IMR-90 (cell line): Measurements from ENCODE around the gene MARVELD3. TPM values are rescaled to one million over a fixed set of nuclear protein-coding genes. Genes with fewer than 3 reads are reported as not detected.

Experiments
- ATAC-seq: fragments of 200-7000 bp; cut with Tn5 transposase; 2 replicates; pipeline ENCODE4 v1.9.1; 2020; ENCODE audit warnings: low read depth, mild to moderate bottlenecking, moderate library complexity
- BruUV-seq: library from RNA; stranded (reverse); fragments of 400-500 nt; replicated peaks from 2 replicates; lab custom pipeline; 2021; lab: Mats Ljungman, UMichigan
- CTCF ChIA-PET: fragments of 300-600 bp; formaldehyde crosslinking; extraction: SDS; loops from one replicate; lab custom pipeline; 2021; ENCODE audit warnings: antibody characterized with exemption; lab: Yijun Ruan, JAX
- POLR2A ChIA-PET: fragments of 300-600 bp; sonication (Branson Sonifier 250); formaldehyde crosslinking; loops from one replicate; lab custom pipeline; 2022; ENCODE audit warnings: antibody characterized with exemption; ENCODE audit not compliant: unreplicated experiment; lab: Charles Lee
- DNase-seq: peaks from one replicate; pipeline ENCODE4 v3.0.0; 2013
- H2AFZ ChIP-seq: replicated peaks from 2 replicates; pipeline ENCODE3; 2013; ENCODE audit warnings: low read length, mild to moderate bottlenecking; ENCODE audit not compliant: poor library complexity
- H2AK5ac ChIP-seq: 2 replicates; pipeline ENCODE4 v1.6.1; 2013; ENCODE audit warnings: low read depth, low read length, inconsistent platforms
- H2AK9ac ChIP-seq: replicated peaks from 2 replicates; pipeline ENCODE3; 2013; ENCODE audit warnings: mild to moderate bottlenecking, low read depth, low read length, moderate library complexity; ENCODE audit not compliant: poor library complexity
- H2BK120ac ChIP-seq: 2 replicates; pipeline ENCODE4 v1.6.1; 2013; ENCODE audit warnings: low read depth, low read length, inconsistent platforms
- H2BK15ac ChIP-seq: 3 replicates; pipeline ENCODE4 v1.6.1; 2013; ENCODE audit warnings: low read depth, low read length, inconsistent platforms
- H2BK20ac ChIP-seq: 2 replicates; pipeline ENCODE4 v1.6.1; 2013; ENCODE audit warnings: low read depth, mild to moderate bottlenecking, inconsistent platforms, low read length, moderate library complexity
- H2BK5ac ChIP-seq: 2 replicates; pipeline ENCODE4 v1.6.1; 2013; ENCODE audit warnings: mild to moderate bottlenecking, low read depth, low read length, inconsistent platforms; ENCODE audit not compliant: poor library complexity, severe bottlenecking
- H3K14ac ChIP-seq: replicated peaks from 2 replicates; pipeline ENCODE4 v1.6.1; 2013; ENCODE audit warnings: low read depth, low read length, inconsistent platforms
- H3K18ac ChIP-seq: 2 replicates; pipeline ENCODE4 v1.6.1; 2013; ENCODE audit warnings: low read depth, low read length, control low read depth
- H3K23ac ChIP-seq: 2 replicates; pipeline ENCODE4 v1.6.1; 2013; ENCODE audit warnings: low read depth, low read length, inconsistent platforms
- H3K27ac ChIP-seq: 2 replicates; pipeline ENCODE4 v1.5.1; 2013; ENCODE audit warnings: mild to moderate bottlenecking, control low read depth, low read length; ENCODE audit not compliant: insufficient read depth
- H3K27me3 ChIP-seq: 2 replicates; pipeline ENCODE4 v1.6.1; 2013; ENCODE audit warnings: low read length; ENCODE audit not compliant: control insufficient read depth, insufficient read depth
- H3K36me3 ChIP-seq: 2 replicates; pipeline ENCODE4 v1.6.1; 2013; ENCODE audit warnings: low read length, mixed read lengths; ENCODE audit not compliant: control insufficient read depth, insufficient read depth
- H3K4ac ChIP-seq: 2 replicates; pipeline ENCODE4 v1.6.1; 2013; ENCODE audit warnings: low read depth, low read length, inconsistent platforms
- H3K4me1 ChIP-seq: 2 replicates; pipeline ENCODE4 v1.6.1; 2013; ENCODE audit warnings: low read length, mixed read lengths; ENCODE audit not compliant: control insufficient read depth, insufficient read depth
- H3K4me2 ChIP-seq: 2 replicates; pipeline ENCODE4 v1.6.1; 2013; ENCODE audit warnings: low read depth, mild to moderate bottlenecking, control low read depth, low read length, moderate library complexity
- H3K4me3 ChIP-seq: 2 replicates; pipeline ENCODE4 v1.5.1; 2013; ENCODE audit warnings: low read depth, mild to moderate bottlenecking, control low read depth, low read length, moderate library complexity; ENCODE audit not compliant: insufficient read depth
- H3K56ac ChIP-seq: 2 replicates; pipeline ENCODE4 v1.6.1; 2013; ENCODE audit warnings: low read length, inconsistent platforms; ENCODE audit not compliant: insufficient read depth; ENCODE audit errors: extremely low read depth
- H3K79me1 ChIP-seq, 2 experiments: 2 replicates each; pipeline ENCODE4 v1.6.1; 2013; ENCODE audit warnings: low read length in 2 of 2, inconsistent platforms in 1 of 2, low read depth in 1 of 2
- H3K9ac ChIP-seq: 2 replicates; pipeline ENCODE4 v1.6.1; 2013; ENCODE audit warnings: low read depth, low read length, control low read depth
- H3K9me1 ChIP-seq: 2 replicates; pipeline ENCODE4 v1.6.1; 2013; ENCODE audit warnings: low read length, inconsistent platforms; ENCODE audit not compliant: insufficient read depth
- H3K9me3 ChIP-seq: 2 replicates; pipeline ENCODE4 v1.6.1; 2013; ENCODE audit warnings: low read length; ENCODE audit not compliant: control insufficient read depth, insufficient read depth
- H4K20me1 ChIP-seq: 2 replicates; pipeline ENCODE4 v1.6.1; 2013; ENCODE audit warnings: low read length, inconsistent platforms; ENCODE audit not compliant: insufficient read depth
- H4K5ac ChIP-seq: 2 replicates; pipeline ENCODE4 v1.6.1; 2013; ENCODE audit warnings: mild to moderate bottlenecking, low read depth, low read length, control low read depth
- H4K8ac ChIP-seq, 2 experiments: 2 replicates each; pipeline ENCODE4 v1.6.1; 2013; ENCODE audit warnings: low read depth in 2 of 2, low read length in 2 of 2, control low read depth in 1 of 2, inconsistent platforms in 1 of 2
- H4K91ac ChIP-seq: 2 replicates; pipeline ENCODE4 v1.6.1; 2013; ENCODE audit warnings: low read depth, low read length, inconsistent platforms; ENCODE audit not compliant: insufficient read depth
- BHLHE40 ChIP-seq: fragments of 150-350 bp; IDR thresholded peaks from 2 replicates; pipeline ENCODE4 v1.6.1; 2016; ENCODE audit warnings: mild to moderate bottlenecking, low read depth, low read length
- CHD1 ChIP-seq: IDR thresholded peaks from 2 replicates; pipeline ENCODE4 v1.6.1; 2012; ENCODE audit warnings: low read depth, low read length, improper control_type of control experiment
- MAFK ChIP-seq: IDR thresholded peaks from 2 replicates; pipeline ENCODE4 v1.6.1; 2012; ENCODE audit warnings: low read depth, low read length, improper control_type of control experiment
- NFE2L2 ChIP-seq: fragments of 150-350 bp; IDR thresholded peaks from 2 replicates; pipeline ENCODE4 v1.6.1; 2016; ENCODE audit warnings: low read depth, mild to moderate bottlenecking, low read length
- RFX5 ChIP-seq: IDR thresholded peaks from 2 replicates; pipeline ENCODE4 v1.8.0; 2012; ENCODE audit warnings: low read depth, mild to moderate bottlenecking, low read length, moderate library complexity
- WGBS, 2 experiments: methylation state at CpG; one replicate each; pipeline versions ENCODE4 v1.1.5 to v1.1.7; 2013; ENCODE audit warnings: missing lambda C conversion rate in 2 of 2; ENCODE audit not compliant: insufficient read length in 1 of 2; ENCODE audit errors: extremely low coverage in 2 of 2; 5-methylcytosine and 5-hydroxymethylcytosine counted together
- dilution Hi-C: fragments of 300-500 bp; cut with HindIII; formaldehyde crosslinking; loops from one replicate; pipeline ENCODE4 v1.14.3; 2018; ENCODE audit warnings: low sequenced_read_pairs; ENCODE audit not compliant: unreplicated experiment
- in situ Hi-C: fragments of 300-500 bp; cut with MboI; formaldehyde crosslinking; loops from 3 replicates; pipeline ENCODE4 v1.14.3; 2019; ENCODE audit warnings: low sequenced_read_pairs, inconsistent platforms, mixed read lengths
- intact Hi-C: fragments of 100-400 bp; cut with micrococcal nuclease; formaldehyde crosslinking; loops from 2 replicates; pipeline ENCODE4 v1.10.0; 2022
- polyA plus RNA-seq, 3 experiments: library from polyadenylated mRNA; depleted of rRNA; stranded (reverse); fragments of >200 nt; gene quantifications; 2 replicates each; pipeline ENCODE4 v1.2.3, GENCODE V29; 2012; ENCODE audit warnings: low replicate concordance in 1 of 3
- total RNA-seq: library from RNA; depleted of rRNA; stranded (reverse); fragments of >200 nt; gene quantifications from 2 replicates; pipeline ENCODE4 v1.2.3, GENCODE V29; 2012

The MARVELD3 gene
- total and polyA plus RNA-seq, 2 of the 4 experiments (the other 2 are of a cell fraction), result not detected

DNA sequence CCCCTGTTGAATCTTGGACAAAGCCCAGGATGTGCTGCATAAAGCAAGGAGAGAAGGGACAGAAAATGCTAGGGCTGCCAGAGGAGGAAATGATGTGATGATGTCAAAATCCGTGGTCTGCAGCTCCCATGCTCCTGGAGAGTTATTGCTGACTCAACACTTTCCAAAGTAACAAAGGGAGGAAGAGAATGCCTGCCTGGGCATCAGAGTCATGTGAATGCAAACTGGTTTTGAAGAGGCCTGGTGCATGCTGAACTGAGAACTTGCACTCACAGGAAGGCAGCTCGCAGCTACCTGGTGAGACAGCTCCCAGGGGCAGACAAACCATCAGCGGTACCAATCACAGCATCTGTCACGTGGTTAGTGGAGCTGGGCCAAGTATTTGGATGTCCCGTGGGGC, 2.8 kb downstream of the MARVELD3 start:
- Histone ChIP-seq H3K4me2 (no peak overlapping the region), H3K4me3 (no peak overlapping the region), H3K14ac (no peak overlapping the region), H2BK20ac (no peak overlapping the region), H2BK15ac (no peak overlapping the region), H3K27ac (no peak overlapping the region), H4K20me1 (no peaks in the 10 kb centered on the region), H2AFZ (peak overlapping the region; percentile 41), H3K56ac (no peak overlapping the region), H3K4ac (no peak overlapping the region), H3K27me3 (peaks cover 35% of the 10 kb centered on the region), H3K9me1 (no peaks in the 10 kb centered on the region), H3K9me3 (peaks cover 3% of the 10 kb centered on the region; the same call in 1 of the 2 replicates), H4K5ac (no peak overlapping the region), H3K9ac (no peak overlapping the region), H3K36me3 (no peaks in the 10 kb centered on the region), H3K23ac (no peak overlapping the region), H2AK5ac (no peak overlapping the region), H3K4me1 (peaks cover 3% of the 10 kb centered on the region; the same call in 1 of the 2 replicates), H2AK9ac (no peak overlapping the region), H2BK120ac (no peak overlapping the region), H3K79me1 (no peaks in the 10 kb centered on the region), H4K8ac (no peak overlapping the region), H2BK5ac (no peak overlapping the region), H4K91ac (no peak overlapping the region), H3K18ac (no peak overlapping the region)
- dilution Hi-C loops, result no loop called here
- in situ Hi-C loops, result no loop called here
- intact Hi-C loops, result no loop called here
- WGBS, 2 experiments, result 32% methylated on average over 3 of the region's 5 CpGs; no CpG with 5 or more reads in 1 of the 2 experiments
- no peak for DNase-seq
- ATAC-seq, result no peak
- POLR2A ChIA-PET, result no interaction called here
- CTCF ChIA-PET, result no interaction called here
- BruUV-seq, result no TSS peak
- no peak for TF ChIP-seq BHLHE40
- no peak for TF ChIP-seq RFX5
- peak; percentile 100 for TF ChIP-seq MAFK
- TF ChIP-seq CHD1, result no peak
- TF ChIP-seq NFE2L2, result no peak
